NCI-H2029 treated with DMSO at 0.1 percent for 48 hours (cell line): ENCODE results near the gene ATP5F1E.

ENCODE experiments used
- DNase-seq: peaks from one replicate; lab custom pipeline; 2025; lab: John Stamatoyannopoulos, UW

ATP5F1E gene

DNA sequence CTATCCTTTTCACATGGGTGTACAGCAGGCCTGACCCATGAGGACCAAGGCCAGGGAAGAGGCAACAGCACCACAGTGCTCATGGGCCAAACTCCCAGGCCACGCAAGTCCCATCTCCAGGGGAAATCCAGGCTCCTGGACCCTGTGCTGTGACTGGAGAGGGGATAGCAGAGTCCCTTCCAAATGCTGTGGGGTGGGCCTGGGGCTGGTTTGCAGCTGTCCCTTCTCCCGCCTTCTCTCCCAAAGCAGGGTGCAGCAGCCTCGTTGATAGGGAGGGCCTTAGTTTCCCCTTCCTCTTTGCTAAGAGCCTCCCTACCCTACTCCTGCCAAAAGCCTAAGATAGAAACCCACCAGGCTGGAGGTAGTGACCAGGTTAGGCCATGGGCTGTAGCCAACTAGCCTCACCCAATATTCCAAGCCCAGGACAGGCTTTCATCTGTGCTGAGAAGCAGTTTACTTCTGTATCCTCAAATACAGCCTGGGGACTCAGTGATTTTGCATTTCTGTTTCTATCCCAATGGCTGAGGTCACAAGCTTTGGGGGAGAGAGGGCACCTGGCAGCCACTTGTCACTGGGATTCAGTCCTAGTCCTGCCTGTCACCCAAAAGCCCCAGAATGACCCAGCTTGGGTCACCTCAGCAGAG, 26.5 kb downstream of the ATP5F1E start:
- no peak for DNase-seq

DNA sequence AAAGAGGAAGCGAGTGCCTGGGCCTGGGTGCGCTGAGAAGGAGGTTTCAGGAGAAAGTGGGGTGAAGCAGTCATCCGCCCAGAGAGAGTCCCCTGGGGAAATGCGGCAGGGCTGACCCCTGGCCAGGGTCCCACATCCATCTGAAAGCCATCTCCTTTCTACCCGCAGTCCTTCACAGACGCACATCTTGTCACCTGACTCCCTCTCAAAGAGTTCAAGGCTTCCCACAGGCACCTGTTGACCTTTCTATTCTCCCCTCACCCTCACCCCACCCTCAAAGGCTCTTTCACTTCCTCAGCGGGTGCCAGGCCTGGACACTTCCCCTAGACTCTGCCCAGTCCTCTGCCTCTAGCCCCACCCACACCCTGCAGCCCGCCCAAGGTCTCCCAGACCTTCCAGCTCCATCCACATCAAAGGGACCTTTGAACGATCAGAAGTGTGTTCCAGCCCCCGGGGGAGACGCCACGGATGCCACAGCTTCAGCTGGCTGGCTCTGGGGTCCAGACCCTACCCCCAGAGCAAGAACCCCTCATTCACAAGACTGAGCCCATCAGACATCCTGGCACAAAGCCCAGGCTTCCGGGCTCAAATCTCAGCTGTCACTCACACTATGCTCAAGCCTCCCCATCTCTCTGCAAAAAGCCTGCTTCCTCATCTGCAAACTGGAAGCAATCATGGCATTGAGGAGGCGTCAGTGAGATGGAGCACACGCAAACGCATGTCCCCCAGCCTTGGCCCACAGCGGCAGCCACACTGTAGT, 27.2 kb downstream of the ATP5F1E start:
- DNase-seq, result no peak

DNA sequence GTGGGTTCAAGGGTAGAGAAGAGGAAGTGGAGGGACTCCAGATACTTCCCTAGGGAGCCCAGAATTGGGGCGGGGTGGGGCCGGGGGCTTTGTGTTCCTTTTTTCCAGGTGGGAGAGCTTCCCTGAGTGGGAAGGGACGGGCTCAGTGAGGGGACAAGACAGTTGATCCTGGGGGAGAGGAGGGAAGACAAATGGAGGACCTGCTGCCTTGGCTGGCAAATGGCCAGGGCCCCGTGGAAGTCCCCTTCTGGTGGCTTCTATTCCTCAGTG, 27.7 kb downstream of the ATP5F1E start:
- no peak for DNase-seq

DNA sequence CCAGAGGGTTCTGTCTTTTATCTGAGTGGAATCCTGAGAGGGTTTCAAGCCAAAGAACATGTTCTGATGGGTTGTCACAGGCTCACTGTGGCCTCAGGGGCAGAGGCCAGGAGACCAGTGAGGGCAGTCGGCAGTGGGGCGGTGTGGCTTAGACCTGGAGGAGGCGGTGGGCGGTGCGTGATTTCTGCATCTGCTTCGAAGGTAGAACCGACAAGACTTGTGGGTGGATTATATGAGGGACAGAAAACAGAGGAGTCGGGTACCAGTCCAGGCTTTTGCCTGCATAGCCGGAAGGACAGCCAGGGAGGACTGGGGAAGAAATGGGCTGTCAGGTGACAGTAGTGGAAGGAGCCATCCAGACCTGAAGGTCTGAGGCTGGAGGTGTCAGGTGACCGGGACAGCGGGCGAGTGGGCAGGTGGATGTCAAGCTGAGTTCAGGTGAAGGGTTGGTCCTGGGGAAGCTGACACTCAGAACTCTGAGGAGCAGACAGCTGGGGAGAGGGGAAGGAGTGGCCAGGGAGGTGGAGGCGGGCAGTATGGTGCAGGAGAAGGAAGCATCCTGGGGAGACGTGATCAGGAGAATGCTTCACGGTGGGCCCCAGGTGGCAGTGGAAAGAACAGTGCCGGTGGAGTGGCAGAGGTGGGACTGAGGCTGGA, 28.2 kb downstream of the ATP5F1E start:
- no peak for DNase-seq

DNA sequence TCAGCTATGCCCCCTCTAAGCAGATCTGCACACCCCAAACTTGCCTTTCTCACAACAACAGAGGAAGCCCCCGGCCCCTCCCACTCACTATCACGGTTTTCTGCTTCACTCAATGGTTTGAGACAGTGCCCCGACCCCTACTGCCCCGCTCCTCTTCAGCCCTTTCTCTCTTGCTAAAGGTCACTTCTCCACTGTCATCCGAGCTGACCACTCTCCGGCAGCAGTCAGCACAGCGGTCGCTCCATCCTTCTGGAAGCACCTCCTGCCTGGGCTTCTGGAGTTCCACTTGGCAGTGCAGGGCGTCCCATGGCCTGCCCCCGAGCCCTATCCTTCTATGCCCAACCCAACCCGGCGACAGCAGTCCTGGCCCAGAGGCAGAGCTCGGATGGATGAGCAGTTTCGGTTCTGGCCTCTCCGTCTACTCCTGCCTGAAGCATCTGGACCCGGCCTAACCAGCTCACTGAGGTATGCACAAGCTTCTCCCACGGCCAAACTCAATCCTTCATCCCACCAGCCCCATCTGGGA, 29.2 kb downstream of the ATP5F1E start:
- no peak for DNase-seq

DNA sequence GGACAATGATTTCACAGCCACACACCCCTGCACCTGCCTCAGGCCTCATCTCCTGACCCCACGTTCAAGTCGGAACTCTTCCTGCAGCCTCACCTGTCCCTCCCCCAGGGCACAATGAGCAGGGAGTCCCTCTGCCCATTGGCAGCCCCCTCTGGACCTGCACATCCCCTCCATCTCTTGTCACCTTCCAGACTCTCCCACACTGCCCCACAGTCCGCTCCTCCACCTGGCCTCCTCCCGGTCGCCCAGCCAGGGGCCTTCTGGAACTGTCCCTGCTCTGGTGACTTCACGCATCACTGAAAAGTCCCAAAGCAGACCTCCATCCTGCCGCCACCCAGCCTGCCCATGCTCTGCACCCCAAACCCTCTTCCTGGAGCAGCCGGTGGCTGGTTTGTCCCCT, 29.7 kb downstream of the ATP5F1E start:
- no peak for DNase-seq

DNA sequence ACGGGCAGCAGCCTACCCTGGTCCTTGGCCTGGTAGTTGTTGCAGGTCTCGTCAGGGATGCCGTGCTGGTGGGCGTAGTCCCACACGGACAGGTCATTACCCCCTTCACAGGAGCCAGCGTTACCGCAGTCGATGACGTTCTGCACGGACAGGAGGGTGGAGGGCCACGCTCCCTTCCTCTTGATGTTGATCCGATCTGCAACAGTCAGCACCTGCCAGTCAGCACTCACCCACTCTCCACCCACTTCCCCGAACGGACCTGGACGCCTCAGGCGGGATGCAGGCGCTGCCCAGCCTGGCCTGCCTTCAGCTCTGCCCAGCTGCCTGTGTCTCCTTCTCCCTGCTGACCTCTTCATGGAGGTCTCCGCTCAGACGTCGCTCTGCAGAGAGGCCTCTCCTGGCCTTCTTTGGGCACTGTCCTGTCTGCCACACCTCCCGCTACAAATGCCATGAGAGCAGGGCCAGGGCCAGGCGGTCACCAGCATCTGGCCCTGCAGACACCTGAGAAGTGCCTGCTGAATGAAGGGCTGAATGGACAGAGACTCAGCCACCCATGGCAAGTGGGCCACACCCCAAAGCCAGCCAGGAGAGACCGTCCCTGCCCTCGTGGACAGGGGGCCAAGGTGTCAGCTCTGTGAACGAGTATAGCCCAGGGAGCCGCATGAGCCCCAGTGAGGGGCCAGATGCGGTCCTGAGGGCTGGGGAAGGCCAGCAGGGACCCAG, 30.5 kb downstream of the ATP5F1E start:
- DNase-seq, result no peak

DNA sequence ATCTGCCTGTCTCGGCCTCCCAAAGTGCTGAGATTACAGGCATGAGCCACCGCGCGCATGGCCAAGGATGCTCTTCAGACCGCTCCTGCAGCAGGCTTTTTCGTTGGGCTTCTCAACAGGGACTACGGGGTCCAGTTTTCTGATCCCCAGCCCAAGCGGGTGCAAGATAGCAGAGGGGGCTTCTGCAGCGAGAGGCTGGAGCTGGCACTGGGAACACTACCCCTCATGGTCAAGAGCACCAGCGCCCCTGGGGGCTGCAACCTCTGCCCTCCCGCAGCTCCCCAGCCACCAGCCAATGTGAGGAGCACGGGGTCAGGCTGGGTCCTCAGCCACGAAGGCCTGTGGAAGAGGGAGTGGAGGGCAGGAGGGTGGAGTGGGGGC, 31.1 kb downstream of the ATP5F1E start:
- no peak for DNase-seq

DNA sequence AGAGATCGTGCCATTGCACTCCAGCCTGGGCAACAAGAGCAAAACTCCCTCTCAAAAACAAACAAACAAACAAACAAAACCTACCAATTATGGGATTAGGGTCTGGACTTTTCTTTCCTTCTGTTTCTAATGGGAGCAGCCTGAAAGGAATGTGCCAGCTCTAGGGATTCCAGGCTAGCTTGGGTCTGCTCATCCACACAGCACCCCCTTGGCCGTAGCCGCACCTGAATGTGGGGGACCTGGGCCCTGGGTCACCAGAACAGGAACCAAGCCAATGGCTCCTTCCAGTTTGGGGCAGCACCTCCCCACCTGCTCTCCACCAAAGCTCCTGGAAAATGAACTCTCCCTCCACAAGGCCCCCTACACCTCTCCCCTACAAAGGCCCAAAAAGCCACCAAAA, 31.8 kb downstream of the ATP5F1E start:
- no peak for DNase-seq

DNA sequence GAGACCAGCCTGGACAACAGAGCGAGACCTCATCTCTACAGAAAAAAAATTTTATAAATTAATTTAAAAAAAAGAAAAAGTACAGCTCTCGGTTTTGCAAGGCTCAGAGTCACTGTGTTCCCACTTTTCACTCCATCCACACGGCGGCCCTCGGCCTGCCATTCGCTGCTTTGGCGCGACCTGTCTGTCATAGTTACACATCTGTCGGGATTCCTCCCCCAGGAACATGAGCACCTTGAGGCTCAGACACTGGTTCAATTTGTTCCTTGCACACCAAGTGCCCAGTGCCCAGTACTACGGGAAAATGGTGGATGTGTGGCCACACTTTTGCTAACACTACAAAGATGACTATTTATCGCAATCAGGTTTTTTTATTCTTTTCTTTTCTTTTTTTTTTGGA, 33.5 kb downstream of the ATP5F1E start:
- no peak for DNase-seq

DNA sequence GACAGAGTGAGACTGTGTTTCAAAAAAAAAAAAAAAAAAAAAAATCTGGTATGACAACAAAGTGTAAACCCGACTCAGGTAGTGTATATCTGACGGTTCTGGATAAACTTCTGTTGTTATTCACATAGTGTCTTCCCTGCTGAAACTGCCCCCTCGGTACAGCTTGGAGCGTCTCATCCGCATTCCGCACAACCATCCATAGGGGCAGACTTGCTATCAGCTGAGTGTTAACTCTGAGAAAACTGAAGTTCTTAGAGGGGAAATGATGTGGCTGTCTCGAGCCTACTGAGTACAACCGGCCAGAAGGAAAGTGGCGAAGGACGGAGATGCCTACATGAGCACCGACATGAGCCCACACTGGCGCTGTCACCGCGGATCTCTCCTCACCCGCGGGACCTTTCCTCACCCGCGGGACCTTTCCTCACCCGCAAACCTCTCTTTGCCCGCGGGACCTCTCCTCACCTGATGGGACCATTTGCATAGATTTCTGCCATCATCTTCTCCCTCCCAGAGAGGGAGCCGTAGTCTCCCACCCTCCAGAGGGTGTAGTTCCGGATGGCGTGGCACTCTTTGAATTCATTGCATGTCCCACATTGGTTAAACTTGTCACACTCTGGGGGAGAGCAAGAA, 34.9 kb downstream of the ATP5F1E start:
- DNase-seq, result no peak

DNA sequence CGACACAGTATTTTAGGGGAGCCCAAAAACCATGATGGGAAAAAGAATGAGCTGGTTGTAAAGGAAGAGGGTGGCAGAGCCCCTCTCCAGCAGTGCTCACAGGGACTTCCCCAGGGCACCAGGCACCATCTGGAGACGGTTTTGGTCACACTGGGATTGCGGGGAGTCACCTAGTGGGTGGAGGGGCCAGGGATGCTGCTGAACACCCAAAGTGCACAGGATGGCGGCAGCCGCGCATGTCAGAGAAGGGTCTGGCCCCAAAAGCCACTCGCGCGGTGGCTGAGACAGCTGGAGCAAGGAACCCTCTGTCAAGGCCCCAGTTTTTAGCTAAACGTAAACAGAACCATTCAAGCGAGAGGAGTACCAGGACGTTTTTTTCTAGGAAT, 35.9 kb downstream of the ATP5F1E start:
- DNase-seq, result no peak

DNA sequence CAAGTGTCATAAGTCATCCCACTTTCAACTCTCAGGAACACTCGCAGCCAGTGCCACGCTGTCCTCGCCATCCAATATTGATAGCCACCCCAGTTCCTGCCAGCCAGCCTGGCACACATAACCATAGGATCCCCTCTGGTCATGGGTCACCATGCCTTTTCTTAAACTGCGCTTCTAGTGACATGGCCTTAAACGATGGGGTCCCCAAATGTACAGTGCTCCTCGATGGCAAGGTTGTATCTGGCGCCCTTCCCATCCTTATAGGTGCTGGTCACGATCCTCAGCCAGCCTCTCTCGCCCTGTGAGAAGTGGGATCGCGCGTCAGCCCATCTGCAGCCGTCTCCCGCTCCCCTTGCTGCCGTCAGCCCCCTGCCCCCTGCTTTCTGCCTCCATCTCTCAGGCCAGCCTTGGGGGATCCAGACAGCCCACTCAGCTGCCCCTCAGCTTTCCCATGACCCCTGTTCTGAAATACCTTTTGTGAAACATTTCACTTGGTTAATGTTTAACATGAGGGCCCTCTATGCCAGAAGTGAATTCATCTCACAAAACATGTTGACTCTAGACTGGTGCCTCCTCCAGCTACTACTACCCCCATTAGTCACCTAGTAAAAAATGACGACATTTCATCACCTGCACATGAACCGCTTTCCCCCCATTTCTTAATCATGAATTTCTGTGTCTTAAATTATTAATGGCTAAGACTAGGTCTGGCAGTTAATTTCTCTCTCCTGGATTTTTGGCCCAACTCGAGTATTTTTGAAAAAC, 36.5 kb downstream of the ATP5F1E start:
- no peak for DNase-seq

DNA sequence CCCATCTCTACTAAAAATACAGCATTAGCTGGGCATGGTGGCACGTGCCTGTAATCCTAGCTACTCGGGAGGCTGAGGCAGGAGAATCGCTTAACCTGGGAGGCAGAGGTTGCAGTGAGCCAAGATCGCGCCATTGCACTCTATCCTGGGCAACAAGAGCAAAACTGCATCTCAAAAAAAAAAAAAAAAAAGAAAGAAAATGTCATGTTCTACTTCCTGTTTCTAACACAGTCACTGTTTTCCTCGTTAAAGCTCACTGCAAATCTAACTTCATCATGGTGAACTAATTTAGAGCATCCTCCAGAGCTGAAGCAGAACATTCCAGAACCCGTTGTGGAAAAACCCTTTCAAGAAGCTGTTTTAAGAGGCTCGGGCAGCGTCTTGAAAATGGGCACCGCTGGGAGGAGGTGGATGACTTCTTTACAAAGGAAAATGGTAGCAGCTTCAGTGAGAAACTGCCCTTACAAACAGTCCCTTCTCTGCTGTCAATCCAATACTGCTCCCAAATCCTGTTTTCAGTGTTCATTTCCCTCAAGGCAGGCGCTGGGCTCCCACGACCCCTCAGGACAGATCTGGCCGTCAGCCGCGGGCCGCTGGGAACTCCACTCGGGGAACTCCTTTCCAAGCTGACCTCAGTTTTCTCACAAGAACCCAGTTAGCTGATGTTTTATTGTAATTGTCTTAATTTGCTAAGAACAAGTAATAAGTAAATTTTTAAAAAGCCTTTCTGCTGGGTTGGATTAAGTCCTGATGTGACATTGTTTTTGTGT, 37.6 kb downstream of the ATP5F1E start:
- DNase-seq, result no peak

DNA sequence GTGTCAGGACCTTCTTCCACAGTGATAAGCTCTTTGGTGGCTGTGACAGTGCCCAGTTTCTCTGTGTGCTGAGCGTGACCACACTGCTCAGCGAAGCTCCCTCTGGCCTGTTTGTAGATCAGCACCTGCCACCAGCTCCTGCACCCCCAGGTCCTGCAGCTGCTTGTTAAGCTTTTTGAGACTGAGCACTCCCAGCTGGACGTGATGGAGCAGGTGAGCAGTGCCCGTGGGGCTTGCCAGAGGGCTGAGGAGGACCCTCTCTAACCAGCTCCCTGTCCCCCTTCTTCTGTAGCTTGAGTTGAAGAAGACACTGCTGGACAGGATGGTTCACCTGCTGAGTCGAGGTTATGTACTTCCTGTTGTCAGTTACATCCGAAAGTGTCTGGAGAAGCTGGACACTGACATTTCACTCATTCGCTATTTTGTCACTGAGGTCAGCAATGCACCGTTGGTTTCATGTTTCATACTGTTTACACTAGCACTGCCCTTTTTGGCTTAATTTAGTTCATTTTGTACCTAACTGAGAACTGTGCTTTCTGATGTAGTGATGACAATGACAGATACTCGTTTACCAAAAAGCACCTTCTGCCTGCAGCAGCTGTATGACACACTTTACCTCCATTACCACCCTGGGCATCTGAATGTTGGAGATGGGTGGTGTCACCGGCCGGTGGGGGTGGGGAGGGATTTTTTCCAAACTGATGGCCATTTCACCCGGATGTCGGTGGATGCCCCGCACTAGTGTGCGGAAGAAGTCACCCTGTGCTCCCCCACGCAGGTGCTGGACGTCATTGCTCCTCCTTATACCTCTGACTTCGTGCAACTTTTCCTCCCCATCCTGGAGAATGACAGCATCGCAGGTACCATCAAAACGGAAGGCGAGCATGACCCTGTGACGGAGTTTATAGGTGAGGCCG, 38.5 kb downstream of the ATP5F1E start:
- no peak for DNase-seq

DNA sequence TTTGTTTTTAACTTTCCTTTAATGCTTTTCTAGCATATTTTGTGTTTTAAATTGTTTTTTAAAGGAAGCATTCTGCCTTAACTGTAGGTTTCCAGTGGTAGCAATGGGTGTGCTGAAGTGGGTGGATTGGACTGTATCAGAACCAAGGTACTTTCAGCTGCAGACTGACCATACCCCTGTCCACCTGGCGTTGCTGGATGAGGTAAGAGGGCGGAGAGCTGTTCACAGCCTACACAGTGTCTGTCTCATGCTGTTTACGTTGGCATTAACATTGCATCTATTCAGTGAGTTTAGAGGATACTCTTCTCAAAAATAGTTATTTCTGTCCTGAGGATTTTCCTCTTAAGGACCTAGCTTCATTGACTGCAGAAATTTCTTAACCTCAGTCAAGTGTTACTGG, 39.2 kb downstream of the ATP5F1E start:
- no peak for DNase-seq

DNA sequence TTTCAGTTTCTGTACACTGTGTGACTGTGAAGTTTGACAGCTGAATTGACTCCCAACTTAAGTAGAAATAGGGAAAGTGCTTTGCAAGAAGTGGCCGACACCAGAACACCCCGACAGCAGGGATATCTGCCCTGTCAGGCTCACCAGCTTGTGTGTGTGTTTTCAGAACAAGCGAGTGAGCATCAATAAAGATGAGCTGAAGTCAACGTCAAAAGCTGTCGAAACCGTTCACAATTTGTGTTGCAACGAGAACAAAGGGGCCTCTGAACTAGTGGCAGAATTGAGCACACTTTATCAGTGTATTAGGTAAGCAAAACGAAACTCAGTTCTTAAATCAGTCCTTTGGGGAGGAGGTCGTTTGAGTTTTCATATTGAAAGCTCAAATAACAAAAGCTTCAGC, 40.4 kb downstream of the ATP5F1E start:
- no peak for DNase-seq

DNA sequence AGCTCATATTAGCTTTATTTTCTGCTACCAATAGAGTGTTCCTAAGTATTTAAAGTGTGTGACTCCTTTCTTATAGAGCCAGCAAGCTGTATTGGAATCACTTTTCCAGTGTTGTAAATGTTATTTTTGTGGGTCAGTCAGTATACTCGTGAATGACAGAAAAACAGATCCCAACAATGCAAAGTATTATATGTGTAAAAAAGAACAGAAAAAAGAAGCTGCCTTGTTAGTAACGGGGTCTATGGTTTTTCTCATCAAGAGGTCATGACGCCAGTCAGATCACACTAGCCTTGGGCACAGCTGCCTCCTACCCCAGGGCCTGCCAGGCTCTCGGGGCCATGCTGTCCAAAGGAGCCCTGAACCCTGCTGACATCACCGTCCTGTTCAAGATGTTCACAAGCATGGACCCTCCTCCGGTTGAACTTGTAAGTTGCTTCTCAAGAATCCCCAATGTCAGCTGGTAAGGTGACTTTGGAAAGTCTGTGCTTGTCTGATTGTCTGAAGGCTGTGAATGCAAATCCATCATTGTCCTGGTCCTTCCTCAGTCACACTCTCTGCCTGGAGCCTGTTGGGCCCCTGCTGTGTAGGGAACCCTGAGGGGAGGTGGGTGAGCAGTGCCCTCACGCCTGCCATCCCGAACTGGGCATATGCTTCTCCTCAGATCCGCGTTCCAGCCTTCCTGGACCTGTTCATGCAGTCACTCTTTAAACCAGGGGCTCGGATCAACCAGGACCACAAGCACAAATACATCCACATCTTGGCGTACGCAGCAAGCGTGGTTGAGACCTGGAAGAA, 41.3 kb downstream of the ATP5F1E start:
- no peak for DNase-seq

DNA sequence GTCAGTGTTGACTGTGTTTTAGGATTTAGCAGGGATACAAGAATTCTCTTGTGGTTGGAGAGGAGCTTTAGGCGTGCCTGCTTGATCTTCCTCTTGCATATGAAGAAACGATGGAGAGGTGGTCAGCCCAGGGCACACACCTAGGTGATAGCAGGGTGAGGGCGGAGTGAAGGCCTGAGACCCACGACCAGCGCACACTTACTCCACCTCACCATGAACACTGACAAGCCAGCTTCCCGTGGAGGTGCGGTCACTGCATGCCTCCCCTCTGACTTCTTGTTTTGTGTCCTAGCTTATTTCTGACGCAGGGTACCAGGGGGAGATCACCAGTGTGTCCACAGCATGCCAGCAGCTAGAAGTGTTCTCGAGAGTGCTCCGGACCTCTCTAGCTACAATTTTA, 42.9 kb downstream of the ATP5F1E start:
- DNase-seq, result no peak
